Measurements from ENCODE around the gene LGR4. TPM values are rescaled to one million over a fixed set of nuclear protein-coding genes. Genes with fewer than 3 reads are reported as not detected.
A peak's percentile ranks its signal among the peaks of the same experiment; 100 is the strongest.

Gene LGR4
- total and polyA plus RNA-seq, 2 of the 13 experiments (the other 11 are each of a cell fraction or from before 2014, with no cell fraction given), result 42.1 to 68.7 TPM

- peak; percentile 99 for TF ChIP-seq ARID5B (CRISPR knock-in tag; IDR thresholded peaks at IDR 0.05)
- no peak for TF ChIP-seq ZNF180 (CRISPR knock-in tag; IDR thresholded peaks at IDR 0.05; ENCODE audit: borderline replicate concordance, low read depth)
- no peak for TF ChIP-seq ZNF451 (CRISPR knock-in tag; IDR thresholded peaks at IDR 0.05)
- TF ChIP-seq, protein P1, sequence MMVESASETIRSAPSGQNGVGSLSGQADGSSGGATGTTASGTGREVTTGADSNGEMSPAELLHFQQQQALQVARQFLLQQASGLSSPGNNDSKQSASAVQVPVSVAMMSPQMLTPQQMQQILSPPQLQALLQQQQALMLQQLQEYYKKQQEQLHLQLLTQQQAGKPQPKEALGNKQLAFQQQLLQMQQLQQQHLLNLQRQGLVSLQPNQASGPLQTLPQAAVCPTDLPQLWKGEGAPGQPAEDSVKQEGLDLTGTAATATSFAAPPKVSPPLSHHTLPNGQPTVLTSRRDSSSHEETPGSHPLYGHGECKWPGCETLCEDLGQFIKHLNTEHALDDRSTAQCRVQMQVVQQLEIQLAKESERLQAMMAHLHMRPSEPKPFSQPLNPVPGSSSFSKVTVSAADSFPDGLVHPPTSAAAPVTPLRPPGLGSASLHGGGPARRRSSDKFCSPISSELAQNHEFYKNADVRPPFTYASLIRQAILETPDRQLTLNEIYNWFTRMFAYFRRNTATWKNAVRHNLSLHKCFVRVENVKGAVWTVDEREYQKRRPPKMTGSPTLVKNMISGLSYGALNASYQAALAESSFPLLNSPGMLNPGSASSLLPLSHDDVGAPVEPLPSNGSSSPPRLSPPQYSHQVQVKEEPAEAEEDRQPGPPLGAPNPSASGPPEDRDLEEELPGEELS (CRISPR knock-in tag; IDR thresholded peaks at IDR 0.05), result peak; percentile 85
- TF ChIP-seq ZNF20 (CRISPR knock-in tag; IDR thresholded peaks at IDR 0.05), result no peak
- TF ChIP-seq CERS6 (CRISPR knock-in tag; IDR thresholded peaks at IDR 0.05), result no peak
- TF ChIP-seq ZNF777 (CRISPR knock-in tag; IDR thresholded peaks at IDR 0.05), result no peak
- peak; percentile 76 for TF ChIP-seq SKIL (CRISPR knock-in tag; IDR thresholded peaks at IDR 0.05; ENCODE audit: borderline replicate concordance)
- no peak for TF ChIP-seq ZBTB1 (CRISPR knock-in tag; IDR thresholded peaks at IDR 0.05; ENCODE audit: borderline replicate concordance)
- TF ChIP-seq ZNF550 (CRISPR knock-in tag; IDR thresholded peaks at IDR 0.05; ENCODE audit: borderline replicate concordance), result no peak
- peak; percentile 86 for TF ChIP-seq POGZ (CRISPR knock-in tag; IDR thresholded peaks at IDR 0.05)
- TF ChIP-seq, protein P2, sequence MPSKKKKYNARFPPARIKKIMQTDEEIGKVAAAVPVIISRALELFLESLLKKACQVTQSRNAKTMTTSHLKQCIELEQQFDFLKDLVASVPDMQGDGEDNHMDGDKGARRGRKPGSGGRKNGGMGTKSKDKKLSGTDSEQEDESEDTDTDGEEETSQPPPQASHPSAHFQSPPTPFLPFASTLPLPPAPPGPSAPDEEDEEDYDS (CRISPR knock-in tag; IDR thresholded peaks at IDR 0.05), result no peak
- peak; percentile 81 for TF ChIP-seq MEF2D (CRISPR knock-in tag; IDR thresholded peaks at IDR 0.05)
- no peak for TF ChIP-seq ZNF30 (CRISPR knock-in tag; IDR thresholded peaks at IDR 0.05)
- no peak for TF ChIP-seq DNMT3B (CRISPR knock-in tag; conservative IDR thresholded peaks at IDR 0.05)
- TF ChIP-seq EHMT2 (IDR thresholded peaks at IDR 0.05; ENCODE audit: borderline replicate concordance, low read depth, low read length), result no peak
- TF ChIP-seq SRY (CRISPR knock-in tag; IDR thresholded peaks at IDR 0.05), result no peak
- TF ChIP-seq THAP11 (CRISPR knock-in tag; IDR thresholded peaks at IDR 0.05), result peak; percentile 68
- TF ChIP-seq, protein P3, sequence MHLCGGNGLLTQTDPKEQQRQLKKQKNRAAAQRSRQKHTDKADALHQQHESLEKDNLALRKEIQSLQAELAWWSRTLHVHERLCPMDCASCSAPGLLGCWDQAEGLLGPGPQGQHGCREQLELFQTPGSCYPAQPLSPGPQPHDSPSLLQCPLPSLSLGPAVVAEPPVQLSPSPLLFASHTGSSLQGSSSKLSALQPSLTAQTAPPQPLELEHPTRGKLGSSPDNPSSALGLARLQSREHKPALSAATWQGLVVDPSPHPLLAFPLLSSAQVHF (CRISPR knock-in tag; IDR thresholded peaks at IDR 0.05), result no peak
- no peak for TF ChIP-seq HNRNPH1 (optimal IDR thresholded peaks at IDR 0.05; ENCODE audit: low read depth, low read length)
- no peak for TF ChIP-seq TAF1 (CRISPR knock-in tag; IDR thresholded peaks at IDR 0.05)
These were observed 70.7 kb downstream of the LGR4 start (continued) for GRCh38 chr11:27401833-27402316.

All from HepG2 (cell line).